ENCODE measurements around the gene TNS1. TPM values are rescaled to one million over a fixed set of nuclear protein-coding genes. Genes with fewer than 3 reads are reported as not detected.

Gene TNS1
- total and polyA plus RNA-seq, 9 of the 15 experiments (the other 6 are each of a cell fraction or from before 2014, with no cell fraction given), result 0.13 to 2.7 (median 0.77) TPM

DNA sequence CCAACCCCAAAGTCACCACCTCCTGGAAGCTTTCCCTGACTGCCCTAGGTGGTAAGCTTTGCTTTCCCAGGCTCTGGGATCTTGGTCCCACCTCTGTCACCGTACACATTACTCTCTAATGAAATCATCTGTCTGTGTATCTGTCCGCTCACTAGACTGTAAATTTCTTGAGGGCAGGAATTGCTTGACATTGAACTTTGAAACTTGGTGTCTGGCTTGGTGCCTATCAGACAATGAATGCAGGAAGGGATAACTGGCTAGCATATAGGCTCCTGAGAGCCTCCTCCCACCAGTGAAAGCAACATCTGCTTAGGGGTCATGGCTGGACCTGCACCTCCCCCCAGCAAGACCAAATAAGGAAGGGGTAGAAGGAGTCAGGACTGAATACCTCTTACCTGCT is 155.7 kb downstream of the TNS1 start:
- BruUV-seq (replicated peaks), result no TSS peak
- in situ Hi-C loops (cut with MboI), result no loop called here
- CTCF ChIA-PET (ENCODE audit: low intra/inter-chr PET ratio), result no interaction called here

More for the DNA sequence above, 155.7 kb downstream of the TNS1 start:
- Histone ChIP-seq H2AFZ (ENCODE audit: low read depth, low read length) (peak overlapping the region; percentile 33; the same call in 1 of the 2 replicates), H3K4me1 (replicated peaks in 1 of 2; ENCODE audit: control insufficient read depth in 2 of 2, insufficient read depth in 2 of 2, low read length in 2 of 2) (peaks cover 19 to 27% of the 10 kb centered on the region in 2 experiments; a peak in 4 of 5 replicates), H3K27me3 (ENCODE audit: control insufficient read depth in 2 of 2, insufficient read depth in 2 of 2, low read length in 2 of 2) (peaks cover 0 to 12% of the 10 kb centered on the region in 2 experiments; a peak in 2 of 5 replicates), H3K36me3 (ENCODE audit: control insufficient read depth, insufficient read depth, low read length) (no peaks in the 10 kb centered on the region), H3K4me2 (ENCODE audit: insufficient read depth, low read length) (no peak overlapping the region), H3K9me1 (ENCODE audit: control insufficient read depth, insufficient read depth, low read length) (no peaks in the 10 kb centered on the region), H3K79me2 (ENCODE audit: control insufficient read depth, insufficient read depth, low read length) (no peaks in the 10 kb centered on the region), H3K9me3 (replicated peaks; ENCODE audit: control insufficient read depth, insufficient read depth, low read depth, low read length) (peaks cover 11% of the 10 kb centered on the region), H3K4me3 (no peak overlapping the region), H3K27ac (ENCODE audit: extremely low read depth, low read depth, low read length) (no peak overlapping the region; the same call in 2 of the 3 replicates), H4K20me1 (replicated peaks; ENCODE audit: control insufficient read depth, insufficient read depth, low read length) (no peaks in the 10 kb centered on the region), H3K9ac (ENCODE audit: insufficient read depth in 1 of 2, low read depth in 2 of 2, low read length in 2 of 2) (no peak overlapping the region)
- POLR2A ChIA-PET, result interaction anchor here (0.8 kb wide), 1 partner anchor 53 kb away, joined by 4 read pairs; no protein-coding TSS in a partner anchor
- DNase-seq (ENCODE audit: extremely low read depth in 1 of 4, low spot score in 3 of 4), result peak in 2 of 4 experiments; percentile 40 to 41
- FAIRE-seq, result peak; percentile 52
- intact Hi-C loops (cut with micrococcal nuclease), result no loop called here
- peak; percentile 27; the same call in 1 of the 2 replicates for TF ChIP-seq CBFA2T3 (IDR thresholded peaks at IDR 0.05)
- TF ChIP-seq SRF (CRISPR knock-in tag; IDR thresholded peaks at IDR 0.05), result 0 out of 4 replicates have a peak, but pooled peaks of 1 of the 2 experiments have one; percentile 58
- no peak for TF ChIP-seq CREB5 (CRISPR knock-in tag; IDR thresholded peaks at IDR 0.05)
- 0 out of 2 replicates have a peak, but pooled peaks have one; percentile 14 for TF ChIP-seq DPF2 (IDR thresholded peaks at IDR 0.05)
- TF ChIP-seq ZFP36 (IDR thresholded peaks at IDR 0.05; ENCODE audit: low read depth, low read length, partially characterized antibody), result peak; percentile 70
- TF ChIP-seq ETV5 (CRISPR knock-in tag; IDR thresholded peaks at IDR 0.05; ENCODE audit: low read depth), result no peak
- TF ChIP-seq TRIM28 (IDR thresholded peaks at IDR 0.05), result peak; percentile 44; the same call in 1 of the 2 replicates
- peak; percentile 81 for TF ChIP-seq NFIC (IDR thresholded peaks at IDR 0.05)
- peak; percentile 43; the same call in 1 of the 2 replicates for TF ChIP-seq BCOR (IDR thresholded peaks at IDR 0.05)
- TF ChIP-seq, protein P1, sequence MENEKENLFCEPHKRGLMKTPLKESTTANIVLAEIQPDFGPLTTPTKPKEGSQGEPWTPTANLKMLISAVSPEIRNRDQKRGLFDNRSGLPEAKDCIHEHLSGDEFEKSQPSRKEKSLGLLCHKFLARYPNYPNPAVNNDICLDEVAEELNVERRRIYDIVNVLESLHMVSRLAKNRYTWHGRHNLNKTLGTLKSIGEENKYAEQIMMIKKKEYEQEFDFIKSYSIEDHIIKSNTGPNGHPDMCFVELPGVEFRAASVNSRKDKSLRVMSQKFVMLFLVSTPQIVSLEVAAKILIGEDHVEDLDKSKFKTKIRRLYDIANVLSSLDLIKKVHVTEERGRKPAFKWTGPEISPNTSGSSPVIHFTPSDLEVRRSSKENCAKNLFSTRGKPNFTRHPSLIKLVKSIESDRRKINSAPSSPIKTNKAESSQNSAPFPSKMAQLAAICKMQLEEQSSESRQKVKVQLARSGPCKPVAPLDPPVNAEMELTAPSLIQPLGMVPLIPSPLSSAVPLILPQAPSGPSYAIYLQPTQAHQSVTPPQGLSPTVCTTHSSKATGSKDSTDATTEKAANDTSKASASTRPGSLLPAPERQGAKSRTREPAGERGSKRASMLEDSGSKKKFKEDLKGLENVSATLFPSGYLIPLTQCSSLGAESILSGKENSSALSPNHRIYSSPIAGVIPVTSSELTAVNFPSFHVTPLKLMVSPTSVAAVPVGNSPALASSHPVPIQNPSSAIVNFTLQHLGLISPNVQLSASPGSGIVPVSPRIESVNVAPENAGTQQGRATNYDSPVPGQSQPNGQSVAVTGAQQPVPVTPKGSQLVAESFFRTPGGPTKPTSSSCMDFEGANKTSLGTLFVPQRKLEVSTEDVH (IDR thresholded peaks at IDR 0.05; ENCODE audit: low read depth, partially characterized antibody), result no peak
- no peak for TF ChIP-seq EWSR1 (IDR thresholded peaks at IDR 0.05; ENCODE audit: borderline replicate concordance, low read depth, partially characterized antibody)
- TF ChIP-seq TRIM24 (IDR thresholded peaks at IDR 0.05), result peak in 1 of 2 experiments; percentile 64; a peak in 2 of 4 replicates
- TF ChIP-seq RBM25 (IDR thresholded peaks at IDR 0.05; ENCODE audit: low read depth, low read length, severe bottlenecking), result peak; percentile 18
- no peak for TF ChIP-seq POLR2H (tag; IDR thresholded peaks at IDR 0.05; ENCODE audit: low read depth)
- TF ChIP-seq ZNF316 (IDR thresholded peaks at IDR 0.05), result peak; percentile 48; the same call in 1 of the 2 replicates
- no peak for TF ChIP-seq ZKSCAN3 (CRISPR knock-in tag; IDR thresholded peaks at IDR 0.05)
- WGBS (ENCODE audit: insufficient coverage, low coverage, missing lambda C conversion rate), result 37% methylated on average over 2 of the region's 2 CpGs
- peak; percentile 43; the same call in 2 of the 3 replicates for ATAC-seq

All from K562 (cell line).